Stimulated activated CD8-positive, alpha-beta memory T cell treated with anti-CD3 and anti-CD28 coated beads, Interleukin-2, amount 100 ng/mL, for 48 hours (primary cell): ENCODE data around the gene SAPCD1.
"Not testable (repeated sequence)": the region's sequence is repeated elsewhere in the genome, so short reads cannot be mapped to it uniquely, and the experiment has no call there.

Experiments used
- DNase-seq, 2 donors: peaks; one replicate each; pipeline ENCODE4 v3.0.0-alpha.2; 2020; ENCODE audit warnings: low read depth in 2 of 2

SAPCD1 gene

DNA sequence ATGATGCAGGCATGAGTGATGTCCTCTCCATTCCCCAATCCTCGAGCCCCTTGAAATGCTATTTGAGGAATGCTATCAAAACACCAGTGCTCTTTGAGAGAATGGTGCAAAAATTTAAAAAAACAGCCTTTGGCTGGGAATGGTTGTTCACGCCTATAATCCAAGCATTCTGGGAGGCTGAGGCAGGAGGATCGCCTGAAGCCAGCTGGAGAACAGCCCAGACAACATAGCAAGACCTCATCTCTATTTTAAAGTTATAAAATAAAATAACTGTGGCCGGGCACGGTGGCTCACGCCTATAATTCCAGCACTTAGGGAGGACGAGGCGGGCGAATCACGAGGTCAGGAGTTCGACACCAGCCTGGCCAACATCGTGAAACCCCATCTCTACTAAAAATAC is 37.3 kb downstream of the SAPCD1 start:
- no peak for DNase-seq

DNA sequence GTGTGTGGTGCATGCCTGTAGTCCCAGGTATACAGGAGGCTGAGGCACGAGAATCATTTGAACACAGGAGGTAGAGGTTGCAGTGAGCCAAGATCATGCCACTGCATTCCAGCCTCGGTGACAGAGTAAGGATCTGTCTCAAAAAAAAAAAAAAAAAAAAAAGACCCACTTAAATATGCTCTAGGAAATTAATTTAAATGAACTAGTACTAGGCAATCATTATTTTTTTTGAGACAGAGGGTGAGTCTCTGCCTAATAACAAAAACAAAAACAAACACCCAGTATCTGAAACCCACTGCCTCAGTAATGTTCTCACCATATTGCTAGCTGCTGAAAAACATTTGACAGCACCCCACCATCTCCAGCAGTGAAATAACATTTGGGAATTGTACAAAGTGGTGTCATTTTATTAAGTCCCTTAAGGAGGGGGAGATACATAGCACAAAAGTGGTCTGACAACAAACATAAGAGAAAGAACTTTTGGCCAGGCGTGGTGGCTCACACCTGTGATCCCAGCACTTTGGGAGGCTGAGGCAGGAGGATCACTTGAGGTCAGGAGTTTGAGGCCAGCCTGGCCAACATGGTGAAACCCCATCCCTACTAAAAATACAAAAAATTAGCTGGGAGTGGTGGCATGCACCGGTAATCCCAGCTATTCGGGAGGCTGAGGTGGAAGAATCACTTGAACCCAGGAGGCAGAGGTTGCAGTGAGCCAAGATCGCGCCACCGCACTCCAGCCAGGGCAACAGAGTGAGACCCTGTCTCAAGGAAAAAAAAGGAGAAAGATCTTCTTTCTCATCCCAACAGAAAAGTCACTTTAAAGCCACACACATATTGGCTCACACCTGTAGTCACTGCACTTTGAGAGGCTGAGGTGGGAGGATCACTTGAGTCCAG is 38.8 kb downstream of the SAPCD1 start:
- not testable (repeated sequence) for DNase-seq

DNA sequence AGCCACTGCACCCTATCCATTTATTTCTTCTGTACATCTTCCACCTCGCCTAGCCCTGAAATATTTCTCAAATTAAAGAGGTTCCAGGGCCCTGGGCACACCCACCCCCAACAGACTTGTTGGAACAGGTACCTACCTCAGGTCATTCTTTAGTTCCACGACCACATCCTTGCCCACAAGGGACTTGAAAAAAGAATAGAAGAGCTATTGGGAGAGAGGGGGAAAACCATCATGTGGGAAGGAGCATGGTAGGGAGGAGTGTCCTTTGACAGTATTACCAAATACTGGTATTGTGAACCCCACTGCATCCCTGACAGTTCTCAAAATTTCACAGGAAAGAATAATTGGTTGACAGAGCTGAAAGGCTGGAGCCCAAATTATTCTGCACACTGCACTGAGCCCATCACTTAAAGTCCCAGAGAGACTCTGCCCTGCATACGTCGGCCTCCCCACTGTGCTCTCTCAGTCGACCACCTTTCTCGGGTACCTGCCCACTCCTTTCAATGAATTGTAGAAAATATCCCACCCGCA is 43.5 kb downstream of the SAPCD1 start:
- no peak for DNase-seq

DNA sequence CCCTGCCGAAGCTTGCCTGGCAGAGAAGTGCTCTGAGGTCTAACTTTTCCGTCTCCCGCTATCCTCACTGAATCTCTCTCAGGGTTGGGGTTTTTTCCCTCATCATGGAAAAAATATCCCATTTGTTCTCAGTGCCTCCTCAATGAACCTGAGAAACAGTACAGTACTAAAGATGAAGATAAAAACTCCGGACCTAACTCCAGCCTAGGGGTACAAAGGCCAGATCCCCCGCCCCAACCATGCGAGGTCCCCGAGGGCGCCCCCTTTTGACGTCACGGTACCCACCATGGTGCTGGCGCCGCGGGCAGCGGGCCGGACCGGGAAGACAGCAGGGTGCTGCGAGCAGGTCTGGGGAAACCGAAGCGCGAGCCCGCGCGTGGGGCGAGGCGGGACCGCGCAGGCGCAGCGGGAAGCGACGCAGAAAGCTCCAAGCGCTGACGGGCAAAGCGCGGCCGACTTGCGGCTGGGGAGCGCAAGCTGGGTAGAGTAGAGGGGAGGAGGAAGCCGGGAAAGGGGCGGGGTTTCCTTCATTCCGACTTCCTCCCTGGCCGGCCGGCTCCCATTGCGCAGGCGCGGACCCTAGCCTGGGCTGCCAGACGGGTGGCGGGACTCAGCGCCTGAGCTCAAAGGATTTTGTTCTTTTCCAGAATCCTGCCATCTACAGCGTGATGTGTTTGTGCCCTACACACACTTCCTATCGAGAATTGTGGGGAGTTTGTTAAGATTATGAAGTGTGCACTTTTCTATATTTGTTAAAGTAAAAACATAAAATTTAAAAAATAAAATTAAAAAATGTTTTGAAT is 44.2 kb downstream of the SAPCD1 start, which contains the start of gene LSM2:
LSM2 (minus strand) TSS at position 497 of the 803 bp plus-strand sequence; CDS start at position 288, 209 bp downstream.
- DNase-seq, result peak; percentile 96 to 98

DNA sequence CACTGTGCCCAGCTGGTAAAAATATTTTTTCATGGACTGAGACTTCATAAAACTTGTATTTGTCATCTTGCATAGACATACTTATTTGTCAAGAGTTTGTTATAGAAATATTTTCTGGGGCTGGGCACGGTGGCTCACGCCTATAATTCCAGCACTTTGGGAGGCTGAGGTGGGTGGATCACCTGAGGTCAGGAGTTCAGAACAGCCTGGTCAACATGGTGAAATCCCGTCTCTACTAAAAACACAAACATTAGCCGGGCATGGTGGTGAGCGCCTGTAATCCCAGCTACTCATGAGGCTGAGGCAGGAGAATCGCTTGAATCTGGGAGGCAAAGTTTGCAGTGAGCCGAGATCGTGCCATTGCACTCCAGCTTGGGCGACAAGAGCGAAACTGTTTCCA is 46.1 kb downstream of the SAPCD1 start:
- not testable (repeated sequence) for DNase-seq

DNA sequence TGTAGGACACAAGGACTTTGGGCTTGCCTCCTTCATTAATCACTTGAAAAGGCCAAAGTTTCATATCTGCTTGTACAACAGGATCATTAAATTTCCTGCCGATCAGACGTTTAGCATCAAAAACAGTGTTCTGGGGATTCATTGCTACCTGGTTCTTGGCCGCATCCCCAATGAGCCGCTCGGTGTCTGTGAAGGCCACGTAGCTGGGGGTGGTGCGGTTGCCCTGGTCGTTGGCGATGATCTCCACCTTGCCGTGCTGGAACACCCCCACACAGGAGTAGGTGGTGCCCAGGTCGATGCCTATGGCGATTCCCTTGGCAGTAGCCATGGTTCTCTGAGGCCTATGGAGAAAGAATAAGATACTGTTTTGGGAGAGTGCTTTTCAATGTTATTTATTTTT is 49.2 kb downstream of the SAPCD1 start:
- no peak for DNase-seq

DNA sequence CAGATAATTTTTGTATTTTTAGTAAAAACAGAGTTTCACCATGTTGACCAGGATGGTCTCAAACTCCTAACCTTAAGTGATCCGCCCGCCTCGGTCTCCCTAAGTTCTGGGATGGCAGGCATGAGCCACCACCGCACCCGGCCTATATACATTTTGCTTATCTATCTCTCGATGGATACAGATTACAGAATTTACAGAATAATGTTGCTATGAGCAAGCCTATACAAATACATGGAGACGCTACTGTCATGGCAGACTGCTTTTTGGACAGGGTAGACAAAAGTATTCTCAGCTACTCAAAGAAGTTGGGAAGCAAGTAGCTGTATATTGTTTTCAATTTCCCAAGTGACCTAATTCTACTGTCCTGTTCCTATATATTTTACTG is 51.0 kb downstream of the SAPCD1 start:
- no peak for DNase-seq
